ENCODE measurements around the gene TMEM141.
A peak's percentile ranks its signal among the peaks of the same experiment; 100 is the strongest.
"Not testable (repeated sequence)": the region's sequence is repeated elsewhere in the genome, so short reads cannot be mapped to it uniquely, and the experiment has no call there.

TMEM141 gene

DNA sequence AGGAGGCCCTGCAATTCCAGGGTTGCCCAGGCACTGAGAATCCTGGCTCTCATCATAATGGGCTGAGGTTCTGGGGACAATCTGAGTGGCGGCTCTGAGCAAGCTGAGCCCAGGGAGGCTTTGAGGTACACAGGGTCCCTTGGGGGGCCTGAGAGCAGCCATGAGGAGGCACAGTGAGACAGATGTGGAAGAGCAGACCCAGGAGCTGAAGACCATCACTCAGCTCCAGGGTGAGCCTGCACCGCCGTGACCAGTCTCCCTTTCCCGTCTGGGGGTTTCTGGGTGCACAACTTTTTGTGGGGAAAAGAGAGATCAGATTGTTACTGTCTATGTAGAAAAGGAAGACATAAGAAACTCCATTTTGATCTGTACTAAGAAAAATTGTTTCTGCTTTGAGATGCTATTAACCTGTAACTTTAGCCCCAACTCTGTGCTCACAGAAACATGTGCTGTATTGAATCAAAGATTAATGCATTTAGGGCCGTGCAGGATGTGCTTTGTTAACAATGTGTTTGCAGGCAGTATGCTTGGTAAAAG lies 5.2 kb downstream of the TMEM141 start, which contains the start of gene CCDC183:
CCDC183 (plus strand) TSS at position 101 of the 537 bp plus-strand sequence; CDS start at position 161, 60 bp downstream.
- no peak for DNase-seq

DNA sequence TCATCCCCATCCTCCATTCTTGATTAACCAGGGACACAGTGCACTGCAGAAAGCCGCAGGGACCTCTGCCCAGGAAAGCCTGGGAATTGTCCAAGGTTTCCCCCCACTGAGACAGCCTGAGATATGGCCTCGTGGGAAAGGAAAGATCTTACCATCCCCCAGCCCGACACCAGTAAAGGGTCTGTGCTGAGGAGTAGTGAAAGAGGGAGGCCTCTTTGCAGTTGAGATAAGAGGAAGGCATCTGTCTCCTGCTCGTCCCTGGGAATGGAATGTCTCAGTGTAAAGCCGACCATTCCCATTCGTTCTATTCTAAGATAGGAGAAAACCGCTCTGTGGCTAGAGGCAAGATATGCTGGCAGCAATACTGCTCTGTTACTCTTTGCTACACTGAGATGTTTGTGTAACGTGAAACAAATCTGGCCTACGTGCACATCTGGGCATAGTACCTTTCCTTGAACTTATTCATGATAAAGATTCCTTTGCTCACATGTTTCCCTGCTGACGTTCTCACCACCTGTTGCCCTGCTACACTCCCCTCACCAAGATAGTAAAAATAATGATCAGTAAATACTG lies 5.7 kb downstream of the TMEM141 start:
- DNase-seq = peak; percentile 43

- DNase-seq = no peak
These were observed 7.5 kb downstream of the TMEM141 start for GRCh38 chr9:136798708-136799078.

DNA sequence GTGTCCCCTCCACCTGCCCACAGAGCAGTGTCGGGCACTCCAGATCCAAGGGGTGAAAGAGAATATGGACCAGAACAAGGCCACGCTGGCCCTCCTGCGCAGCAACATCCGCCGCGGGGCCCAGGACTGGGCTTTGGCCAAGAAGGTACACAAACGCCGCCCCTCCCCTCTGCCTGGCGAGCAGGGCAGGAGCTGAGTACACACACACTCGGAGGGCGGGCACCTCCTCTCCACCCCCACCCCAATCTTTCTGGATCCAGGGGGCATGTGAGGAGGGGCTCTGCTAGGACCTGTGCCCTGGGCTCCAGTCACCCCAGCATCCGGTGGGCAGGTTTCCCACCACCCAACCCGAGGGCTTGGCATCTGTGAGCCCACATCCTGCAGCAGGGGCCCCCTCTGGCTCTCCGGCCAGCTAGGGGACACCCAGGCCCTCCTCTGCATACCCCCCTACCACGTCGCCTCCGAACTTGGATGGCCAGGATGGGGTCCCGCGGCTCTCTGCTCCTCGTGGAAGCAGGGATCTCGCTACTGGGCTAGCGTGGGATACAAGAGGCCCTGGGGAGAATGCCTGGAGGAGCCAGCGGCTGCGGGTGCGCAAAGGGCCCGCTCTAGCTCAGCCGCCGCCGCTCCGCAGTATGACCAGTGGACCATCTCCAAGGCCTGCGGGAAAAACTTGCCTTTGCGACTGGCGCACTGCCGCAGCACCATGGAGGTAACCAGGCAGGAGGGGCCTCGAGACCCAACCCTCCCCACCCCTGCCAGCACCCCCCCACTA lies 8.1 kb downstream of the TMEM141 start:
- no peak for DNase-seq

DNA sequence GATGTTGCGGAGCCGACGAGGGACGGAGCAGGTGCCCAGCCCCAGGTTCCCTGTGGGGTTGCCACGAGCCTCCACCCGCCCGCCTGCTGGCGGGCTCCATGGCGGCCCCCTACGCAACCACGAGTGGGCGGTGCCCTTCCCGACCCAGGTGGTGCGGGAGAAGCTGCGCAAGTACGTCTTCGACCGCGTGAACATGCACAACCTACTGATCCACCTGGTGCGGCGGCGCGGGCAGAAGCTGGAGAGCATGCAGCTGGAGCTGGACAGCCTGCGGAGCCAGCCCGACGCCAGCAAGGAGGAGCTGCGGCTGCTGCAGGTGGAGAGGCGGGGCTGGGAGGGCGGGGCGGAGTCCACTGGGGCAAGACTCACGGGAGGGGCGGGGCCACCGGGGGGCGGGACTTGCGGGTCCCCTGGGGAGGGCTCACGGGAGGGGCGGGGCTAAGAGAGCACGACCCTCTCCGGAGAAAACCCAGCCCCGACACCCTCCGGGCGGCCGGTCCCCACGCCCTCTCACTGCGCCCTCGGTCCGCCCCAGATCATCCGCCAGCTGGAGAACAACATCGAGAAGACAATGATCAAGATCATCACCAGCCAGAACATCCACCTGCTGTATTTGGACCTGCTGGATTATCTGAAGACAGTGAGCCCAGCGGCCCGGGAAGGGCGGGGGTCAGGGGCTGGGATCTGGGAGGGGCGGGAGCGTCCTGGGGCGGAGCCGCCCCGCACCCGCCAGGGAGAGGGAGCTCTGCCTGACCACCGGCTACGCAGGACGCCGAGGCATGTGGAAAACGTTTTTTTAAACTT lies 8.9 kb downstream of the TMEM141 start:
- peak; percentile 92 for DNase-seq

DNA sequence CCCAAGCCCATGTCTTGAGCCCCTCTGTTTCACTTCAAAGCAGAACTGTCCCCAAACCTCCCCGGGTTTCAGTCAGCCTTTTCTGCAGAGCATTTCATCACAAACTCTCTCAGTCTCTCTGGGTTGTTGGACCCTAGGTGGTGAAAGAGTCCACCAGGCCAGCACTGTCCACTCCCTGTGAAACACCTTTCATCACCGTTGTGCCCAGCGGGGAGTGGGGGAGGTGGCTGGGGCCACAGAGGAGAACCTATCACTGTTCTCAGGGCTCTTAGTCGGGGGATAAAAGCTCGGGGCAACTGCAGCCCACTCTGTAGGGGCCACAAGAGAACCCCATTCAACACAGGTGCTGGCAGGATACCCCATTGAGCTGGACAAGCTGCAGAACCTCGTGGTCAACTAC lies 11.2 kb downstream of the TMEM141 start:
- no peak for DNase-seq

- not testable (repeated sequence) for DNase-seq
These were observed 11.9 kb downstream of the TMEM141 start for GRCh38 chr9:136803009-136803550.

- DNase-seq = peak; percentile 62
These were observed 12.7 kb downstream of the TMEM141 start for GRCh38 chr9:136803551-136804508.

- no peak for DNase-seq
These were observed 13.5 kb downstream of the TMEM141 start for GRCh38 chr9:136804509-136805206.

DNA sequence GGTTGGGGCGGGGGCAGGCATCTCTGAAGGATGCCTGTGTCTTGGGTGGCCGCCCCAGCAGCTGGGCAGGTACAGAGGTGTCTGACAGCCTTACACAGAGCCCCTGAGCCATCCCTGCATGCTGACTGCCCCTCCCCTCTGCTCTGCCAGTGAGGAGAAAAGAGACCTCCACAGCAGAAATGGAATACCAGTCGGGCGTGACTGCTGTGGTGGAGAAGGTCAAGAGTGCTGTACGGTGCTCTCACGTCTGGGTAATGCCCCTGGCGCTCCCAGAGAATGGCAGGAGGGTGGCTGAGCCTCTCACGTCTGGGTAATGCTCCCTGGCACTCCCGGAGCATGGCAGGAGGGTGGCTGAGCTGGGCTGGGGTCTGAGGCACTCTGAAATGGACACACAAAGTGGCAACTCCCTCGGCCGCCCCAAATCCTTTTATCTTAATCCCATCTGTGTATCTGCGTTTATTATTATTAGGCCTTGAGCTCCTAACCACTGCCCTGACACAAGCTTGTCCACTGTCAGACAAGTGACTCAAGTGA lies 14.1 kb downstream of the TMEM141 start:
- DNase-seq = peak; percentile 47

DNA sequence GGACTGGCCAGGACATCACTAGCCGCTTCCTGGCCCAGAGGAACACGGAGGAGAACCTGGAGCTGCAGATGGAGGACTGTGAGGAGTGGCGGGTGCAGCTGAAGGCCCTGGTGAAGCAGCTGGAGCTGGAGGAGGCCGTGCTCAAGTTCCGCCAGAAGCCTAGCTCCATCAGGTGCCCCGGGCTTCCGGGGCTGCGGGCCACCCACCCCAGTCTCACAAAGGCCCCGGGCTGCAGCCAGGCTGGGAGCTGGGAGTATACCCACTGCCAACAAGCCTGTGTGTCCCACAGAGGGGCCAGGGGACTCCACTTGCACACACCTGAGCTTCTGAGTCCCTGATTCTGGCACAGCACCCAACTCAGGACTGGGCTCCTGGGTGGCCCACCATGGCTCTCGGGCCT lies 14.9 kb downstream of the TMEM141 start:
- DNase-seq = no peak

DNA sequence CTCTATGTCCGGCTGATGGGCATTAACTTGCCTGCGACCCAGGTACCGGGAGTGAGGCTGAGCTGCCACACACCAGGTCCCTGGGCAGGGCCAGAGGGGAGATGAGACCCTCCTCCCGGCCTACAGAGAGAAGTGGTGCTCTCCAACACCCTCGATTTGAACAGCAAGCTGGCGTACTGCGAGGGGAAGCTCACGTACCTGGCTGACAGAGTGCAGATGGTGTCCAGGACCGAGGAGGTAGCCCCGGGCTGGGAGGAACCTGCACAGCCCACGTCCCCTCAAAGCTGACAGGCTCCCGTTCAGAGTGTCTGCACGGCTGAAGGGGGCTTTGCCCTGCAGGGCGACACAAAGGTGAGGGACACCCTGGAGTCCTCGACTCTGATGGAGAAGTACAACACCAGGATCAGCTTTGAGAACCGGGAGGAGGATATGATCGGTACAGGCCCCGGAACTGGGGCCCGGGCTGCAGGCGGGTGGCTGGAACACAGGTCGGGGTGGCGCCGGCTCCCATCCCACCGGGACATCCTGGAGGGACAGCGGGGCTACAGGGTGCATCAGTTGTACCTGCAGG lies 15.6 kb downstream of the TMEM141 start:
- DNase-seq = no peak

GRCh38 chr9:136807281-136808074 lies 16.3 kb downstream of the TMEM141 start, which contains the start of gene RABL6:
Gene RABL6 (plus strand): TSS chr9:136807948. CDS start chr9:136808197, 249 bp downstream.
- DNase-seq = peak; percentile 79

GRCh38 chr9:136808075-136808805 lies 17.1 kb downstream of the TMEM141 start:
- DNase-seq = no peak

- DNase-seq = peak; percentile 17
These were observed 17.6 kb downstream of the TMEM141 start for GRCh38 chr9:136808806-136809158.

DNA sequence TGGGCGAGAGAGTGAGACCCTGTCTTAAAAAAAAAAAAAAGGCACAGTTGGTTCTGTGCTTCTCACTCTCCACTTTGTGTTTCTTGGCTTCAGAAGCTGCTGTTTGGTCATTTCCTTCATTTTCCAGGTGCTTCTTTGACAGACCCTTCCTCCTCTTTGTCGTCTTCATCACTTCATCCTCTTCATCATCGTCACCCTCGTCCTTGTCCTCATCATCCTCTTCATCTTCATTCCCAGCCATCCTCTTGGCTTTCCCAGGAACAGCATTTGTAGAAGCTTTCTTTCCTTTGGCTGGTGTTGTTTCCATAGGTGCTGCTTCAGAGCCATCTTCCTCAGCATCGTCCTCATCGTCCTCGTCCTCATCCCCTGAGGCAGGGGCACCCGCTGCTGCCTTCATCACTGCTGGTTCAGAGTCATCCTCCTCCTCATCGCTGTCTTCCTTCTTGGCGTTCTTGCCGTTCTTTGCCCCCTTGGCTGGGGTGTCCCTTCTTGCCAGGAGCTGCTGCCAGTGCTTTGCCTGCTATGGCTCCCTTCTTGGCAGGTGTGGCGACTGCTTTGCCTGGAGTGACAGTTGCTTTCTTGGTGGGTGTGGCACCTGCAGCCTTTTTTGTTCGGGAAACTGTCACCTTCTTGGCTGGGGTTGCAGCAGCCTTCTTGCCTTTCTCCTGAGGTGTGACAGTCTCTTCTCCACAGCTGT lies 23.7 kb downstream of the TMEM141 start:
- DNase-seq = no peak

DNA sequence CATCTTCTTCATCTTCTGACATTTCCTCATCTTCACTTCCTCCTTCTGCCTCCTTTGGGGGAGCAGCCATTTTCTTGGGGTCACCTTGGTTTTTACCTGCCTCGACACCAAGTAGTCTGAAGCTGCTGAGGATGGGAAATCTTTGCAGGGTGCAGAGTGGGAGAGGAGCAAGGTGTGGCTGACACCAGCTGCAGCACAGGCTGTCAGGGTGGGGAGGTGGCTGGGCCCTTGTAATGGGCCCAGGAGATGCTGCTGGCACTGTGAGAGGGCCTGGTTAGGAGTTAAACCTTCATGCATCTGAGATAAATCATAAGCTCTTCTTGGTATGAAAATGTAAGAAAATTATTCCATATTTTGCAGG lies 24.3 kb downstream of the TMEM141 start:
- no peak for DNase-seq
